ENCODE results near the gene HNRNPU.

Gene HNRNPU

DNA sequence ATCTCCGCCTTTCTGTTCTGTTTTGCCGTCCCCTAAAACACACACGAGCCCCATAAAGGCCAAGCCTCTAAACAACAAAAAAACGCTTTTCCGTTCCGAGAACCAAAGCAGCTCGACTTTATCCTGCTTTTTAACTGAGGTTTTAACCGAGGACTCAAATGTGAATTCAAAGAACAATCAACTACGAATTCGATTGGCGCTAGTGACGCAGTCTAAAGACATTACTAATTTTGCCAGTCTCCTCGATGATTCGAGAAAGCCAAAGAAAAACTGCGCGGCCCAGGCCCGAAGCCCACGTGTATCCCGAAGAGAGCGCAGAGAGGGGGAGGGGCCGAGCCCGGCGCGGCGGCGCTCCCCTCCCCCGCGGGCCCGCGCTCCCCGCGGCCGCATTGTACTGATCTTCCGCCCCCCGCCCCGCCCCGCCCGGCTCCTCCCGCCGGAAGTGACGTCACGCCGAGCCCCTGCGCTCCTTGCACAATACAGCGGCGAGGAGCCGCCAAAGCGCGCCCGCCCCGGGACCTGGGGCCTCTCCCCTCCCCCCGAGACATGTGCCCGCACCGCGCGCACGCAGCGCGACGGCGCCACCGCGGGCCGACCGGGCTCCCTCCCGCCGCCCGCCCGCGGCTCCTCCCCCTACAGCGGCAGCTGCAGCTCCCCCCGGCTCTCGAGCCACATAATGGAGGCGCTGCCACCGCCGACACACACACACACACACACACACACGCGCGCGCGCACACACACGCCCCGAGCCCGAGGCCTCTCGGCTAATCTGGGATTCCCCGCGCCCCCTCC is 1.4 kb downstream of the HNRNPU start:
- peak; percentile 97 for DNase-seq (ENCODE audit: low spot score)

DNA sequence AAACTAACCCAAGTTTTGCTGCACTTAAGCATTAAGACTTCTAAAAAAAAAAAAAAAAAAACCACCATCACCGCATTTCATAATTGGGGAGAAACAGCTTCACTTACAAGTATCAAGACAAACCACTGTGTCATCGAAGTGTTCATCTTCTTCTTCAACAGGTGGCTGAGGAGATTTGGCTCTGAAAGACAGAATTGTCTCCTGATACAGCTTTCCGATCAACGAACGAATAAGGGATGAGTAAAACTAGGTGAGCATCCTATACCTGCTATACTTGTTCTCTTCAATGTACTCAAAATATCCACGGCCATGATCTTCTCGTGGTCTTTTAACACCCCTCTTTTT is 2.0 kb downstream of the HNRNPU start:
- DNase-seq (ENCODE audit: low spot score) = no peak

DNA sequence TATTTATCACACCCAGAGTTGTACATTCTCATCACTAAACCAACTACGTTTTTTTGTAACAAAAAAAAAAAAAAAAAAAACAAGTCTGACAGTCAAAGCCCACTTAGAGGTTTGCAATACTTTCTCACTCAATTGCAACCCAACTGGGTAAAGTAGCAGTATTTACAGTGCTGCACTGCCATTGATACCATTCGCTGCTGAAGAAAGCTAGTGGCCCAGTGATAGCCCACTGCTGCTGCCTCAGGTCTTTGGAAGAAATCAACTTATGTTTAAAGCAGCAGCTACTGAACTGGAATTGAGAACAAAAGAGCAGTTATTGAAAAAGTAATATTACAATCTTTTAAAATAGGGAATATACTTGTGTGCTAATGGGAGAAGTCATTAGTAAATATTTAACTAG is 2.7 kb downstream of the HNRNPU start:
- no peak for DNase-seq (ENCODE audit: low spot score)

DNA sequence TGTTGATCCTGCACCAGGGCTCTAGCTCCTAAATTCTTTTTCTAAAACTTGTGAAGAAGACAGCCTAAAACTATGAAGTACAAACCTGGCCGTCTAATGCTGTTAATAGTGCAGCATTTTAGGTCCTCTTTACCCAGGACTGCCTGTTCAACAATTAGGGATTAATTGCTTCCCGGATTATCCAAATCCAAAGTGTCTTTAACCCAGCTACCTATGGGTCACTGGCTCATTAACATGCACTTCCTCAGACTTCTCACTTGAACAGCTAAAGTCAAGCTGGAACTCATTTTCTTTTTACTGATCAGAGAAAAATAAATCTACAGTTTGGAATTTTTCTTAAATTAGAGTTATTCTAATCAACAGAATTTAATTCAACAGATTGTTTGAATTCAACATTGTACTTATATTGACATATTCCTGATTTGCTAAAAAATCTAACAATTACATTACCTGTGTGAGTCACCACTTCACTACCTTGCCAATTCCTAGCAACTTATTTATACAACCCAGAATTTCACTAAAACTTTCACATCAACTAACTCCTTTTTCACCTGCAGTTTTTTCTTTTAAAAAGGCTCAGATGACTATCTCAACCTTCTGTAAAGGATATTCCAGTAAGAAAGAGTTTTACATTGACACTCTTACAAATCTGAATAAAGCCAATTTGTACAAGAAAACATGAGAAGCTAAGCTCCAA is 3.3 kb downstream of the HNRNPU start:
- no peak for DNase-seq (ENCODE audit: low spot score)

DNA sequence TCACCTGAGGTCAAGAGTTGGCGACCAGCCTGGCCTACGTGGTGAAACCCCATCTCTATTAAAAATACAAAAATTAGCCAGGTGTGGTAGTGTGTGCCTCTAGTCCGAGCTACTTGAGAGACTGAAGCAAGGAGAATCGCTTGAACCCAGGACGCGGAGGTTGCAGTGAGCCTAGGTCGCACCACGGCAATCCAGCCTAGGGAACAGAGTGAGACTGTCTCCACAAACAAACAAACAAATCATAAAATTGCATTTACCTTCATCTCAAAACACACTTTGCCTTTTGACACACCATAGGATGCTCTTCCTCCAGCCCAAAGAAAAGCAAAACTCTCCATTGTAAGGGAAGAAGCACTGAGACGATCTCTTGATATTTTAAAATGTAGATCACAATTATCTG is 4.3 kb downstream of the HNRNPU start:
- no peak for DNase-seq (ENCODE audit: low spot score)

DNA sequence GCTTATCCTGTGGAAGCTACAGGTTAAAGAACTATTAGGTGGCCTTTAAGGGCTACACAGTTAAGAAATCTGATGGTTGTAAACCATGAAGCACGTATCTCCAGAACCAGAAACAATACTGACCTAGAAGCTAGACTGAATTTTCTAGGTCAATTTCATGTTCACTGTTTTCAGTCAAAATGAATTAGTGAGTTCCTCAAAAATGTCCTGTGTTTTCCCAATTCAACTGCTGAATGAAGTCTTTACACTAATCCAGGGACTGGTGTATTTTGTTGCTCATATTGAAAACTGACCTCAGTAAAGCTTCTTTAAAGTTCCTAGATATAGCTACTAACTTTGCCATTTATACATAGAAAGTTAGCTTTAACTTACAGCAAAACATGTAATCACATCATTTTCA is 6.0 kb downstream of the HNRNPU start:
- no peak for DNase-seq (ENCODE audit: low spot score)

DNA sequence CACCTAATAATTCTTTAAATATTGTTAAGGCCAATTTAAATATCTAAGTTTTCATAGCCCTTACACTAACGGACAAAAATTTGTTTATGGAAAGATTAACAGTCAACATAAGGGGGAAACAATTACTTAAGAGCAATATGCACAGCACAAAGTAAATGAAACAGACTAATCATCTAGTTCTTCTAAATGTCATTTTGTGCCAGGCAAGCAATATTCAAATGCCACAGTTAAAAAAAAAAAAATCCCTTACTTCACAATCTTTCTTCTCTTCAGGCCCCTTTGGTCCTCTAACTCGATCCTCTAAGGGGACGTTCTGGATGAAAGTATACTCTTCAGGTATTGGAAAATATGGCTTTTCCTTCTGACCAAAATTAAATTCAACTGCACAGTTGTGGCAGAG is 6.6 kb downstream of the HNRNPU start:
- DNase-seq (ENCODE audit: low spot score) = no peak

DNA sequence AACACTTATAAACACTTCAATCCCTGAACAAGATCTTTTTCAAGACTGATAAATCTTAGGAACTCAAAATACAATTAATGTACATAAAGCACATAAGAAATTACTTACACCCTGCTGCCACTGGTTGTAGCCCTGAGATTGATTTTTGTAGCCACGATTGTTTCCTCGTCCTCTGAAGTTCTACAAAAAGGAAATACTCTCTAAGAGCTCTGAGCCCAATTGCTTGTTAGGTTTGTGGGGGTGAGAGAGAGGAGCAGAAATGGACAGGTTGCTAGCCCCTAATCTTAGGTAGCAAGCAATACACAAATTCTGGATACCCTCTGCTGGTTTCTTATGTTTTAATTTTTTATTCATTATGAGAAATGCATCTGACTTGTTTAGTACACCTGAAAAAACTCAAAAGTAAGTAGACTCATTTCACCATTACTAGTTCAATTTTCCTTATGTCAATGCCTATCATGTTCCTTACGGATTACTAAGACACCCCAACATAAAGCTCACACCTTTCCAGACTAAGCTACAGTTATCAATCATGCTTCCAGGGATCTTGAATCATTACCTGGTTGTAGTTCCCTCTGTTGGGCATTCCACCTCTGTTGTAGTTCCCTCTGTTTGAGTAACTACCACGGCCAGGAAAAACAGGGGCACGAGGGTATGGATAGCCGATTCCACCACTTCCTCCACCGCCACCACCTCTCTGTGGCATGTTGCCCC is 9.3 kb downstream of the HNRNPU start:
- DNase-seq (ENCODE audit: low spot score) = no peak

DNA sequence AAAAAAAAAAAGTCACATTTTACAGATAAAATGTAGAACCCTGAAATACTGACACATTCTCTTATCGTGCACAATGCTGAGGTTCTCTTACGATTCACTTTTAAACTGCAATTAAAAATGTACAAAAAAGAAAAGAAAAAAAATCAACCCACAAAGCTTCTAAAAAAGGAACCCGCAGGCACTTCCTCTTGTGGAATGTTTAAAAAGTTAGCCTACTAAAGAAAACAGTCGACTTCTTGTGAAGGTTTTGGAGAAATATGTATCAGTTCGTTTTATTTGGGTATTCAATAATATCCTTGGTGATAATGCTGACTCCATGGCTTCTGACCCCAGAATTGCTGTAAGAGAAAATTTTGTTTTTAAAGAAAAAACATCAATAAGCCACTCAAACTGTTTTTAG is 10.2 kb downstream of the HNRNPU start:
- DNase-seq (ENCODE audit: low spot score) = no peak

DNA sequence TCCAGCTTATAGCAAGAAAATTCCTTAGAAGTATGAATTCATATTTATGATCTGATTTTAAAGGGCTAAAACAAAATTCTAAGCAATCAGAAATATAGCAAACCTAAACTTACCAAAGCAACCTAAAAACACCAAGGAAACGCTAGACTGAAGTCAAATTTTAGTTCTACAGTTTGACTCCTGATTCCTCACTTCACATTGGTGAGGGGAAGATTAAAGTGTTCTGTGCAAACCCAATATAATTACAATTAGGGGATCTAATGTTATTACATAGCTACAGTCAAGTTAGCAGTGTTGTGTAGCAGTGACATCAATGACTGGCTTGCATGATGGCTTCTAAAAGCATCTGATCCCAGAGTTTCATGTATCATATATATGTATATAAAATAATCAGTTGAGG is 11.6 kb downstream of the HNRNPU start:
- DNase-seq (ENCODE audit: low spot score) = no peak

DNA sequence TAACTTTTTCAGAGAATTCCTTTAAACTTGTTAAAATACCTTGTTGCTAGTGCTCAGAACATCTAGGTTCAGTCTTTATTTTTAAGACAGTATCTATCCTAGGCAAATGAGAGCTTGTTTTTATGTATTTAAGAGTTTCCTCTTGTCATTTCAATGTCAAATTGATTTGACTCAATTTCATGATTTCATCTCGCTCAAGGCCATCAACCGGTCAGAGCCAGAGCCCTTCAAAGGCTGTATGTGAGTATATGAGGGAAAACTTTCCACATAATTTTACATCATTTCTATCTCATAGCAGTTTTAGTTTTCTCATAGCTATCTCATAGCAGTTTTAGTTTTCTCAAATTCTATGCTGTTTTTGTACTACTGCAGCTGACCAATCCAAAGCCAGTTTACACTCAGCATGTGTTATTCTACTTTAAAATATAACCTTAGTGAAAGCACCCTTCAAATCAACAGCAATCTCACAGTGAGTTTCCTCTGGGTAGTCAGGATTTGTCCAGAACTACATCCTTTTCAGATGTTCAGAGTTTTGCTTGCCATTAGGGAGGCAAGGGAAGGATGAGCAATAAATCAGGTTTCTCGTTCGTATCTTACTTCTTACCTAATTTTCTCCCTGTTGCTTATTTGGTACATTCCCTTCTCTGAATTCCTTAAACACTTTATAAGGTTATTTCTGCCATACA is 12.7 kb downstream of the HNRNPU start:
- no peak for DNase-seq (ENCODE audit: low spot score)

DNA sequence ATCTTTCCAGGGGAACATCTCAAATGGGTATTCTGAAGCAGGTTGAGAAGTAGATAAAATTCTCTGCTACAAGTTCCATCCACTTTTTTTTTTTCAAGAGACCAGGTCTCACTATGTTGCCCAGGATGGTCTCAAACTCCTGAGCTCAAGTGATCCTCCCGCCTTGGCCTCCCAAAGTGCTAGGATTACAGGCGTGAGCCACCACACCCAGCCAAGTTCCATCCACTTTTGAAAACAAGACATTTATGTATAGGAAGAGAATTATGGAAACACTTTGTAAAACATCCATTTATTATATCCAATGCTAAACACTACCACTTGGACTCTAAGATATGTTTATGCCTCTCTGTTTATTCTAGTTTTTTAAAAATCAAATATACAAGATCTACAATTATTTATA is 13.4 kb downstream of the HNRNPU start:
- DNase-seq (ENCODE audit: low spot score) = no peak

DNA sequence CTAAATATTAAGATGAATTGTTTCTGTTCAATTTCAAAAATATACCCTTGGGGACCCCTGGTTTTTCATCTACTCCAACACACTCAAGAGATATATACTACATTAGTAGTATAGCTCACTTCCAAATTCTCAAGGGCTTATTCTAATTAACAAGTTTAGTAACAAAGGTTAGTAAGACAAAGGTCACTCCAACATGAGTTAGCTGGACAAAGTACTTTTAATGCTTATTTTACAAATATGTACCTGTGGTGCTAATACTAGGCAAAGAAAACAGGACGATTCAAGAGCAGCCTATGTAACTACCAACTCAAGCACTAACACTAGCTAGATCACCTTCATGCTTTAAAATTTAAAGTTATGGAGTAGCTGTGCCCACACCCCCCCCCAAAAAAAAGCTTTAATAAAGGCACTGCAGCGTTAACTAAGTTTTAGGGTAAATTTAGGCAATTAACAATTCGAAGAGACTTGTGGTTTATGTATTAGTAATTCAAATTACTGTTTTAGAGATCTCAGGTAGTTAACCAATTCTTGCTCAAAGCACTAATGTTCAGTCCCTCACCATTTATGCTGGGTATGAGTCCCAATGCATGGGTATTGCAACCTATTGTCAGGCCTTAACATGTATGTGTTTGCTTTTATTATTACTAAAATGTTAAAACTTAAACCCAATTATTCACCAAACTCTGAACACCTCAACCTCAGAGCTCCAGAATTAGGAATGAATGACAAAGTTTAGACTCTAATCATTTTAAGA is 14.1 kb downstream of the HNRNPU start:
- no peak for DNase-seq (ENCODE audit: low spot score)

DNA sequence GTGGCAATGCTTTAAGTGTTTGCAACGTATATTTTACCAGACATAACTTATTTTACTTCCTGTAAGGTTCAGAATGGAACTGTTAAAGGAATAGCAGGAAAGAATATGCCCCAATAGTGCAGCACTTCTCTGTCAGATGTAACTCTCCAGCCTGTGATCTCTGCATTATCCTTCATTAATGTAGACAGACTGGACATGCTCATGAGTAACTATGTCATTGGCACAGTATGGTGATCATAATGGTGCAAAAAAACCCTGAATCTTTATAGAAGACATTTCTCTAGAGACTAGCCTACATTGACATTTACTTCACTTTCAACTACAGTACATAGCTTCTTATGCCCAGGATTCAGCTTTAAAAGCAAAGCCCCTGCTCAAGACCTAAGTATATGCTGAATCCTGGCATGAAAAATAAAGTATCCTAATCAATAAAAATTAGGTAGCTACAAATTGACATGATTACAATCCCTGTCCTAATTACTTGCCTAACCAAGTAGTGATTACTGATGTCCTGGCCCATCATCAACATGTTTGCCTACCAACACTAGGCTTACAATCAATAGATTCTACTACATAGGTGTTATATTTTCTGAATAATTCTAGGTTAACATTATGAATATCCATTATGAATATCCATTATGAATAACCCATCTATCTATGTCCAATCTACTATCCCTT is 15.0 kb downstream of the HNRNPU start:
- DNase-seq (ENCODE audit: low spot score) = no peak

DNA sequence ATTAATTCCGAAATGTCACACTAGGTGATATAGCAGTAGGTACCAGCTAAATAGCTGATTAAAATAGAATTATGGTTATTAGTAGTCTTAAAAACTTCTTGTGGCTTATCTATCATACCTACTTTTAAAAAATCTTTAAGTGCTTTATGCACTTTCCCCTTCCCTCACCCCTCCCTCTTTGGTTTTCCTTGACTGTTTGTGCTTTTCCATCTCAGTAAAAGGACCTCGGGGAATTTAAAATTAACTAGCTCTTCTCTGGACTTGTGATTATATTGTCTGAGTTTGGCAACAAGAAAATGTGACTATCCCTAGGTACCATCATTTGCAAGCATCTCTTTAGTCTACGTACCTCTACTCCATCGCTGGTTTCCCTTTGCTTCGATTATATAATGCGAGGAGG is 17.7 kb downstream of the HNRNPU start:
- DNase-seq (ENCODE audit: low spot score) = no peak

DNA sequence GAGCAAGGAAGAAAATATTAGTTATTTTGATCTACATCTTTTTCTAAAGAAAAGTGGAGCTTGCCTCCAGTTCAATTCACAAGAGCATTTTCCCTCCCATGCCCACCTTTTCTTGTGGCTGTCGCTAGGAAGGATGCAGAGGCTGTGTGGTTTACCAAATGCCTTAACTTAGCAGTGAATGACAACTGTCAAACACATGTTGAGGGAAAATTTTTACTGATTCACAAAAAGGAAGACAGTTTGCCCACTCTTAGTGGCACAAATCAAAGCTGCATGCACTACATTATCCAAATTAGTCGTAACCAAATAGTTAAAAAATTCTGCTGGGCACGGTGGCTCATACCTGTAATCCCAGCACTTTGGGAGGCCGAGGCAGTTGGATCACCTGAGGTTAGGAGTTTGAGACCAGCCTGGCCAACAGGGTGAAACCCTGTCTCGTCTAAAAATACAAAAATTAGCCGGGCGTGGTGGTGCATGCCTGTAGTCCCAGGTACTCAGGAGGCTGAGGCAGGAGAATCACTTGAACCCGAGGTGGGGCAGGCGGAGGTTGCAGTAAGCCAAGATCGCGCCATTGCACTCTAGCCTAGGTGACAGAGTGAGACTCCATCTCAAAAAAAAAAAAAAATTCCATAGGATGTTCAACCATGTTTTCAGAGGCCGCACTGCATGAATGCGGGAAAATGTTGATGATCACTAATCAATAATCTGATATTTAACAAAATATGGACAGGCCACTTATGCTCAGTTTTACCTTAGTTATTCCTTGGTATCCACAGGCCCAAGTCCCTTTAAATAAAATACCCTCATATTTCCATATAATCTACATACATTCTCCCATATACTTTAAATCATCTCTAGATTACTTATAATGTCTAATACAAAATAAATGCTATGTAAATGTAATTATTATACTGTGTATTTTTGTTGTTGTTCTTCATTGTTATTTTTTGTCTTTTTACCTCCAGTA is 19.9 kb downstream of the HNRNPU start:
- DNase-seq (ENCODE audit: low spot score) = no peak

DNA sequence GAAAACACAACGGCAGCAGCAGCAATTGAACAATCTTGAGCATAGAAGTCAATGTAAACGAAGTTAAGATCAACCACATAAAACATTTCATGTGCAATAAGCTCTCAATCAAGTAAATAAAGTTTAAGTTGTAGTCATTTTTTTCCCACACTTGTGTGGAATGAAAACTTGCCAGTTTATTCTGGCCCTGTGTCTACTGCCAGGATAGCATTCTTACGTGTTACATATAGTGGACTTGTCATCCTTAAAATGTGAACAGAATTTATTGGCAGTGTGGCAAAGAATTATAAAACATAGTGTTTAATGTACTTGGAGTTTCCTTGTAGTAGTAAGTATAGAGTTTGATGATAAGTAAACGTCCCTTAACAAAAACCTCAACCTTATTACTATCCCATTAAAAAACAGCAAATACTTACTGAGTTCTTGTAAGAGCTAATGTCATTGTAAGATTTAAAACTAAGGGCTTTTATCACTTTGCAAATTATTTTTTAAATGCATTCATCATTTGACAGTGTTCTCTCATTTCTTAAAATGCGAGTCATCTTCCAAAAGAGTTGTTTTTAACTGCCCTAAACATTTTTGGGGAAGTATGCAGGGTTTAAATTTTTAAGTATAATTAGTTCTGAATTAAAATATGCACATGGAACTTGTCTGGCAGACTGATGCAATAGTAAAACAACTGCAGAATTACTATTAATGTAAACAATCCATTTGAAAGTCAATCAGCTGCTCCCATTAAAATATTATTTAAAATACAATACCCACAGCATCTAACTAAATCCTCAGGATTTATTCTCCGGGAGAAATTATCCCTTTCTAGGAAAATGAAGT is 21.0 kb downstream of the HNRNPU start:
- DNase-seq (ENCODE audit: low spot score) = no peak

DNA sequence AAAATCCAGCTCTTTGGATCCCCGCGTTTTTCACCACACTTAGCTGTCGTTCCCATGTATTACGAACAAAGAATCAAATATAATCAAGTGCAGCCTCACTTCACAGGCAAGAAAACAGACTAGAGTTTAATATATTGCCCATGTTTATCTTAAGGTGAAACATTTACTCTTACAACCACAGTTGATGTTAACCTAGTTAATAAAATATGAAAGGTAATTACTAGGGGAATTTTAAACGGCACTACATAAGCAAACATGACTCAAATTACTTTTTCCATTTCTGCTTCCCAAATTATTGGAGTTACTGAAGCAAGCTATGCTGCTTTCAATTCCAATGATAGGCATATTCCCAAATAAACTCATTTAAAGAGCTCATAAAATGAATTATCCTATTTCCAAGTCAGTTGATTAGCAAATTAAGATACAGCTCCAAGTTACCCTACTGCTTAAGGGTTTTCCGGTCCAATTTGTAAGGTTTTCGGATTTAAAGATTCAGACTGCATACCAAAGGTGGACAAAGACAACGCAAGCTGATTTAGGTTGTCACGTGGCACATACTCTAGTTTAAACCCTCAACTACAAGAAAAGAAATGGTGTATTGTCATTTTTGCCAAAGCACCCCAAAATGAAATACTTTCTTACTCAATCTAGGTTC is 22.9 kb downstream of the HNRNPU start:
- no peak for DNase-seq (ENCODE audit: low spot score)
